Suppressor macrophage treated with lipopolysaccharide for 4 hours (primary cell): ENCODE data around the gene SBNO1.
"Not testable (repeated sequence)": the region's sequence is repeated elsewhere in the genome, so short reads cannot be mapped to it uniquely, and the experiment has no call there.

Experiments
- DNase-seq: peaks from one replicate; pipeline ENCODE4 v3.0.0-alpha.2; 2020

Gene SBNO1

GRCh38 chr12:123337070-123337469 lies 27.6 kb downstream of the SBNO1 start:
- peak; percentile 25 for DNase-seq

GRCh38 chr12:123336530-123336929 lies 28.1 kb downstream of the SBNO1 start:
- no peak for DNase-seq

GRCh38 chr12:123335490-123335889 lies 29.2 kb downstream of the SBNO1 start:
- no peak for DNase-seq

GRCh38 chr12:123329799-123330198 lies 34.8 kb downstream of the SBNO1 start:
- no peak for DNase-seq

GRCh38 chr12:123319826-123320225 lies 44.8 kb downstream of the SBNO1 start:
- no peak for DNase-seq

- no peak for DNase-seq
Measured at GRCh38 chr12:123319273-123319672, 45.4 kb downstream of the SBNO1 start.

- not testable (repeated sequence) for DNase-seq
Measured at GRCh38 chr12:123313046-123313445, 51.6 kb downstream of the SBNO1 start.

- no peak for DNase-seq
Measured at GRCh38 chr12:123306200-123306599, 58.4 kb downstream of the SBNO1 start.

- DNase-seq: no peak
Measured at GRCh38 chr12:123305136-123305535, 59.5 kb downstream of the SBNO1 start.

GRCh38 chr12:123293178-123293760 lies 71.4 kb downstream of the SBNO1 start:
- no peak for DNase-seq

GRCh38 chr12:123289911-123290310 lies 74.7 kb downstream of the SBNO1 start:
- no peak for DNase-seq

- no peak for DNase-seq
Measured at GRCh38 chr12:123288751-123289346, 75.8 kb downstream of the SBNO1 start.

- DNase-seq: no peak
Measured at GRCh38 chr12:123286652-123287373, 77.8 kb downstream of the SBNO1 start.

- DNase-seq: no peak
Measured at GRCh38 chr12:123284669-123285068, 80.0 kb downstream of the SBNO1 start.

- DNase-seq: no peak
Measured at GRCh38 chr12:123283461-123283860, 81.2 kb downstream of the SBNO1 start.

- DNase-seq: no peak
Measured at GRCh38 chr12:123282111-123282510, 82.5 kb downstream of the SBNO1 start.

- peak; percentile 40 for DNase-seq
Measured at GRCh38 chr12:123280971-123281370, 83.7 kb downstream of the SBNO1 start.

GRCh38 chr12:123278101-123278627 lies 86.5 kb downstream of the SBNO1 start:
- DNase-seq: peak; percentile 92

GRCh38 chr12:123273166-123273565 lies 91.5 kb downstream of the SBNO1 start:
- DNase-seq: no peak

GRCh38 chr12:123271001-123271668 lies 93.5 kb downstream of the SBNO1 start:
- DNase-seq: peak; percentile 86

GRCh38 chr12:123270214-123271000 lies 94.2 kb downstream of the SBNO1 start:
- peak; percentile 33 for DNase-seq

- DNase-seq: no peak
Measured at GRCh38 chr12:123269896-123270213, 94.8 kb downstream of the SBNO1 start.

GRCh38 chr12:123269395-123269892 lies 95.2 kb downstream of the SBNO1 start:
- DNase-seq: peak; percentile 26
